Esophagus squamous epithelium (tissue), 5 donors: Measurements from ENCODE around the gene TSEN15. TPM values are rescaled to one million over a fixed set of nuclear protein-coding genes. Genes with fewer than 3 reads are reported as not detected.
A peak's percentile ranks its signal among the peaks of the same experiment; 100 is the strongest.

ENCODE experiments used
- DNase-seq: peaks from one replicate; lab custom pipeline; 2025; lab: John Stamatoyannopoulos, UW
- H3K27ac ChIP-seq, 4 donors: fragments of 200-600 bp; sonication (generic); one replicate each; pipeline ENCODE4 v1.5.1; 2016 to 2019; ENCODE audit warnings: mild to moderate bottlenecking in 1 of 4
- H3K27me3 ChIP-seq, 4 donors: fragments of 200-600 bp; sonication (generic); 1 replicate in 3 of 4; 2 replicates in 1 of 4; pipeline versions ENCODE4 v1.5.1 to v1.6.0; 2017 to 2021; ENCODE audit warnings: antibody characterized with exemption in 1 of 4
- H3K36me3 ChIP-seq, 3 donors: fragments of 200-600 bp; sonication (generic); one replicate each; pipeline ENCODE4 v1.5.1; 2016 to 2019
- H3K4me1 ChIP-seq, 3 donors: fragments of 200-600 bp; sonication (generic); one replicate each; pipeline ENCODE4 v1.5.1; 2017 to 2019
- H3K4me3 ChIP-seq, 4 donors: fragments of 200-600 bp; sonication (generic); 1 replicate in 3 of 4; 2 replicates in 1 of 4; pipeline ENCODE4 v1.5.1; 2016 to 2019; ENCODE audit warnings: mild to moderate bottlenecking in 2 of 4, moderate library complexity in 1 of 4
- H3K9me3 ChIP-seq, 3 donors: fragments of 200-600 bp; sonication (generic); one replicate each; pipeline ENCODE4 v1.5.1; 2016 to 2019
- POLR2A ChIP-seq, 4 donors: fragments of 450-650 bp; IDR thresholded peaks; one replicate each; pipeline ENCODE4 v1.6.1; 2017; ENCODE audit warnings: antibody characterized with exemption in 4 of 4, mild to moderate bottlenecking in 4 of 4, moderate library complexity in 3 of 4
- WGBS, 2 donors: methylation state at CpG; one replicate each; pipeline ENCODE4 v1.1.5; 2018; 5-methylcytosine and 5-hydroxymethylcytosine counted together
- intact Hi-C: fragments of 100-400 bp; cut with DNase I; formaldehyde crosslinking; loops from one replicate; pipeline ENCODE4 v1.15.0; 2022
- total RNA-seq, 4 donors: library from RNA; depleted of rRNA; stranded (reverse); fragments of >200 nt; gene quantifications; one replicate each; pipeline ENCODE4 v1.1.0, GENCODE V29; 2016
- TF ChIP-seq, protein P1 (sequence below), 6 experiments: fragments of 450-650 bp in 4 of 6; fragments of 200-600 bp in 2 of 6; sonication (generic) in 2 of 6; IDR thresholded peaks; one replicate each; pipeline ENCODE4 v1.5.1; 2016 to 2019; ENCODE audit warnings: antibody characterized with exemption in 6 of 6, mild to moderate bottlenecking in 4 of 6, moderate library complexity in 4 of 6
- donor health status: DM: yes; HTN: yes; CAD: no.

The TSEN15 gene
- total RNA-seq, 4 donors from 2014 or later, result 16.5 to 25.4 (median 22.0) TPM

- Histone ChIP-seq H3K4me1 (peaks cover 12 to 39% (median 15%) of the 10 kb centered on the region in 3 donors), H3K36me3 (no peaks in the 10 kb centered on the region), H3K27ac (no peak overlapping the region), H3K9me3 (no peaks in the 10 kb centered on the region), H3K4me3 (no peak overlapping the region), H3K27me3 (peaks cover 0 to 53% (median 1%) of the 10 kb centered on the region in 4 donors)
- TF ChIP-seq, protein P1, sequence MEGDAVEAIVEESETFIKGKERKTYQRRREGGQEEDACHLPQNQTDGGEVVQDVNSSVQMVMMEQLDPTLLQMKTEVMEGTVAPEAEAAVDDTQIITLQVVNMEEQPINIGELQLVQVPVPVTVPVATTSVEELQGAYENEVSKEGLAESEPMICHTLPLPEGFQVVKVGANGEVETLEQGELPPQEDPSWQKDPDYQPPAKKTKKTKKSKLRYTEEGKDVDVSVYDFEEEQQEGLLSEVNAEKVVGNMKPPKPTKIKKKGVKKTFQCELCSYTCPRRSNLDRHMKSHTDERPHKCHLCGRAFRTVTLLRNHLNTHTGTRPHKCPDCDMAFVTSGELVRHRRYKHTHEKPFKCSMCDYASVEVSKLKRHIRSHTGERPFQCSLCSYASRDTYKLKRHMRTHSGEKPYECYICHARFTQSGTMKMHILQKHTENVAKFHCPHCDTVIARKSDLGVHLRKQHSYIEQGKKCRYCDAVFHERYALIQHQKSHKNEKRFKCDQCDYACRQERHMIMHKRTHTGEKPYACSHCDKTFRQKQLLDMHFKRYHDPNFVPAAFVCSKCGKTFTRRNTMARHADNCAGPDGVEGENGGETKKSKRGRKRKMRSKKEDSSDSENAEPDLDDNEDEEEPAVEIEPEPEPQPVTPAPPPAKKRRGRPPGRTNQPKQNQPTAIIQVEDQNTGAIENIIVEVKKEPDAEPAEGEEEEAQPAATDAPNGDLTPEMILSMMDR (IDR thresholded peaks at IDR 0.05), result no peak
- no peak for TF ChIP-seq POLR2A (IDR thresholded peaks at IDR 0.05)
- intact Hi-C loops, result no loop called here
- 78 to 95% methylated on average over 3 of the region's 3 CpGs for WGBS, 2 donors
- DNase-seq, result no peak
These were observed 18.6 kb upstream of the TSEN15 start for GRCh38 chr1:184032930-184033418.

- no peaks in the 10 kb centered on the region for H3K36me3 ChIP-seq
- intact Hi-C loops, result no loop called here
- H3K27me3 ChIP-seq, result peaks cover 0 to 61% (median 2%) of the 10 kb centered on the region in 4 donors
- no peak overlapping the region for H3K27ac ChIP-seq
- H3K4me1 ChIP-seq, result peaks cover 8 to 34% (median 15%) of the 10 kb centered on the region in 3 donors
- DNase-seq, result no peak
- H3K4me3 ChIP-seq, result no peak overlapping the region
- TF ChIP-seq, protein P1 (IDR thresholded peaks at IDR 0.05), result no peak
- no peak for TF ChIP-seq POLR2A (IDR thresholded peaks at IDR 0.05)
- no peaks in the 10 kb centered on the region for H3K9me3 ChIP-seq
- 62 to 70% methylated on average over 2 of the region's 2 CpGs for WGBS, 2 donors
These were observed 17.8 kb upstream of the TSEN15 start for GRCh38 chr1:184033711-184034167.

DNA sequence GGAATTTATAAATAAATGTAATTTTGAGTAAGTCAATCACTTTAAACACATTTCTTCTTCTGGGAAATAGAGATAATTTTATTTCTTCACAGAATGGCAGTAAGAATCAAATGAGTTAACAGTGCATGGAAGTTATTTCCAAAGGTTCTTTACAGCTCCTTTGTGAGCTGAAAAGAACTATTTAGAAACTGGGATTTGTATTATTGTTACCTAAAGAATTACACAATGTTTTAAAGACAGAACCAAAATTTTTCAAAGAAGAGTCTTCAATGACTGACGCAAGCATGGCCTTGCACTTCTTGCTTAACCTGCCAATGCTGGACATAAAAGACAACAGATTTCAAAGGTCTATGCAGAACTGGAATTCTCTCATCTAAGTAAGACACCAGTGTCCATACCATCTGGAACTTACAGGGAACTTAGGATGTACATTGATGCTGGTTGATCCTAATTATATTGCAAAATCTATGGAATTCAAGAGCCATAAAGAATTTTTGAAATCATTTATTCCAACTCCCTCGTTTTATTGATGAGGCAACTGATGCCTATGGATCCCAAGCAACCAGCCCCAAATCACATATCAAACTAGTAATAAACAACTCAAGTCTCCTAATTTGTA is 16.7 kb upstream of the TSEN15 start:
- intact Hi-C loops, result no loop called here
- Histone ChIP-seq H3K27ac (no peak overlapping the region), H3K36me3 (no peaks in the 10 kb centered on the region), H3K27me3 (peaks cover 0 to 72% (median 2%) of the 10 kb centered on the region in 4 donors), H3K4me1 (peaks cover 8 to 28% (median 15%) of the 10 kb centered on the region in 3 donors), H3K9me3 (no peaks in the 10 kb centered on the region), H3K4me3 (no peak overlapping the region)
- TF ChIP-seq, protein P1 (IDR thresholded peaks at IDR 0.05), result no peak
- no peak for TF ChIP-seq POLR2A (IDR thresholded peaks at IDR 0.05)
- no peak for DNase-seq
- 67 to 88% methylated on average over 2 of the region's 2 CpGs for WGBS, 2 donors

- peak overlapping the region; percentile 41 to 73 (median 54) for H3K4me3 ChIP-seq
These were observed 15.6 kb upstream of the TSEN15 start for GRCh38 chr1:184035719-184036516.

More at GRCh38 chr1:184035719-184036516, 15.6 kb upstream of the TSEN15 start:
- intact Hi-C loops, result no loop called here
- Histone ChIP-seq H3K9me3 (no peaks in the 10 kb centered on the region), H3K36me3 (no peaks in the 10 kb centered on the region), H3K27me3 (peaks cover 0 to 83% (median 2%) of the 10 kb centered on the region in 4 donors), H3K4me1 (peaks cover 8 to 24% (median 15%) of the 10 kb centered on the region in 3 donors), H3K27ac (peak overlapping the region in 1 of 4 donors; percentile 33)
- DNase-seq, result no peak
- WGBS, 2 donors, result 42 to 43% methylated on average over 21 of the region's 31 CpGs
- TF ChIP-seq, protein P1 (IDR thresholded peaks at IDR 0.05), result no peak
- no peak for TF ChIP-seq POLR2A (IDR thresholded peaks at IDR 0.05)
